ENCODE data around the gene WDFY1.

DNA sequence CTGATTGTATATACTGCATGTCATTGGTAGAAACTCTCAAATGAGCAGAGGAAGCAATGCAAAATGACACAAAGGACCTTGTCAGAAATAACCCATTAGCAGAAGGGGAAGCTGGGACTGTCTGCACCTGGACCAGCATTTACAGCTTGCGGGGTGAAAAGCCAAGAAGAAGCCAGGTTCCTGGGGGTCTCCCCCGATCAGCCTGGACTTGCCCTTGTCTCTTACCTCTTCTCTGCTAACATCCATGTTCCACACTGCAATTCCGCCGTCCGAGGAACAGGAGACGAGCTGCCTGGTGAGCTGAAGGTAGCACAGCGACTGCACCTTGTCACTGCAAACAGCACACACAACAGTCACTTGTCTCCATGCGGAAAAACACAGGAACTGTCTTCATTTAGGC lies 51.1 kb downstream of the WDFY1 start:
- TF ChIP-seq, protein P1, sequence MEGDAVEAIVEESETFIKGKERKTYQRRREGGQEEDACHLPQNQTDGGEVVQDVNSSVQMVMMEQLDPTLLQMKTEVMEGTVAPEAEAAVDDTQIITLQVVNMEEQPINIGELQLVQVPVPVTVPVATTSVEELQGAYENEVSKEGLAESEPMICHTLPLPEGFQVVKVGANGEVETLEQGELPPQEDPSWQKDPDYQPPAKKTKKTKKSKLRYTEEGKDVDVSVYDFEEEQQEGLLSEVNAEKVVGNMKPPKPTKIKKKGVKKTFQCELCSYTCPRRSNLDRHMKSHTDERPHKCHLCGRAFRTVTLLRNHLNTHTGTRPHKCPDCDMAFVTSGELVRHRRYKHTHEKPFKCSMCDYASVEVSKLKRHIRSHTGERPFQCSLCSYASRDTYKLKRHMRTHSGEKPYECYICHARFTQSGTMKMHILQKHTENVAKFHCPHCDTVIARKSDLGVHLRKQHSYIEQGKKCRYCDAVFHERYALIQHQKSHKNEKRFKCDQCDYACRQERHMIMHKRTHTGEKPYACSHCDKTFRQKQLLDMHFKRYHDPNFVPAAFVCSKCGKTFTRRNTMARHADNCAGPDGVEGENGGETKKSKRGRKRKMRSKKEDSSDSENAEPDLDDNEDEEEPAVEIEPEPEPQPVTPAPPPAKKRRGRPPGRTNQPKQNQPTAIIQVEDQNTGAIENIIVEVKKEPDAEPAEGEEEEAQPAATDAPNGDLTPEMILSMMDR (conservative IDR thresholded peaks at IDR 0.05; ENCODE audit: low read depth, low read length), result no peak
- TF ChIP-seq EZH2 (IDR thresholded peaks at IDR 0.05; ENCODE audit: borderline replicate concordance, low read depth, low read length, poor library complexity, severe bottlenecking), result no peak

Measured in A673 (cell line).